Activated gamma-delta T cell (primary cell): Measurements from ENCODE around the gene NSD2.

Experiments
- DNase-seq: peaks from one replicate; lab custom pipeline; 2025; lab: John Stamatoyannopoulos, UW

Gene NSD2

DNA sequence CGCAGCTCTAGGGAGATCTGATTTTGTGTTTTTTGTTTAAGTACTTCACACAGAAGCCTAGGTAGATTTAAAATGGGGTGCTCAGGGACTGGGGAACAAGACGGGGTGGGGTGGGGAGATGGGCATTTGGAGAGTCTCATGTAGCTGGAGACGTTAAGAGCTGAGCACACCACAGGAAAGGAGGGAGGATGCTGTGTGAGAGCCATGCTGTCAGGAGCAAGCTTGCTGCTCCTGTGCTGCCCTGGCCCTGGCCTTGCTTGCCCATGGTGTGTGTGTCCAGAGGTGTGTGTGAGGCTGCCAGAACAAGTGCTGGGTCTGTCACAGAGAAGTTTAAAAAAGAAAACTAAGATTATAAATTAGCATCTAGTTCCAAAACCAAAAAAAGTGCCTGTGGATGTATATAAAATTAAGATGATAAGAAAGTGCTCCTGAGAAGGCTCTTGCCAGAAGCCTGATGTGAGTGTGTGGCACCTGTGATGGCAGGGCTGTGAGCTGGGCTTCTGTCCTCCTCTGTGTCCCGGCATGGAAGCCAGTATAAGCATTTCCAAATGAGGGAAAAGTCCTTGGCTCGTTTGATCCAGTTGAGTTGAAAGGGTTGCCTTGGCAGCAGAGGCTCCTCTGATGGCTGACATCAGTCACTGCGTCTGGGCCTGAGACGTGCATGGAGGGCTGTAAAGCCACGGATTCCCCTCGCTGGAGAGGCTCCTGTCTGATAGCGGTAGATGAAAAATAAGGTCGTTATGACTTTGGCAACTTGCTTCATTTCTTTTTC is 74.1 kb downstream of the NSD2 start:
- no peak for DNase-seq

DNA sequence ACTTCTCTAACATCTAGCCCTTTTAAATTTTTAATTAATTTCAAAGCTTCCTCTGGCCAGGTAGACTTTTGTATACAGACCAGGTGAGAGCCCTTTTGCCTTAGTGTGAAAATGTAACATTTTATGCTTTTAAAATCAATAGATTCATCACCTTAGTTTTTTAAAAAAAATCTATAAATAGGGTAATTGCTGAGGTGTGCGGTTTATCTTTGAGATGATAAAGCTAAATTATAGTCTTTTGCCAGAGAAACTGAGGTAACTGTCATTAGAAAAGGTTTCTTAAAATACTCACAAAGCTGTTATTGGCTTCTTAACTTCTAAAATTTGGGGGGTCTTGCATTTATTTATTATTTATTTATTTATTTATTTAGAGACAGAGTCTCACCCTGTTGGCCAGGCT is 74.7 kb downstream of the NSD2 start:
- no peak for DNase-seq

DNA sequence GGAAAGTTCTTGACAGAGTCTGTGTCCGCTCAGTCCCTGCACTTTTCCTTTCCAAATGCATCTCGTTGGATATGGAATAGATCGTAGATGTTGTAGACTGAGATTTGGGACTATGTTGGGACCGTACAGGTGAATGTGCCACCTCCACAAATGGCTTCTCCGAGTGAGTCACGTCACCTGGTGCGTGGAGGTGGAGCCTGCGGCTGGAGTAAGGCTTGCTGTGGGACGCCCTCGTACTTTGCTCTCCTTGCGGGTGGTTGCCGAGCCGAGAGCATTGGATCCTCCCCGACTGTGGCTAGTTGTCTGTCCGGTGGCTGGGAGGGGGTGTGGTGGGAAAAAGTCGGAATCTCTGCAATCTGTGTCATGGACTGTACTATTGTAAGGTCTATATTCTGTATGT is 77.0 kb downstream of the NSD2 start:
- no peak for DNase-seq

DNA sequence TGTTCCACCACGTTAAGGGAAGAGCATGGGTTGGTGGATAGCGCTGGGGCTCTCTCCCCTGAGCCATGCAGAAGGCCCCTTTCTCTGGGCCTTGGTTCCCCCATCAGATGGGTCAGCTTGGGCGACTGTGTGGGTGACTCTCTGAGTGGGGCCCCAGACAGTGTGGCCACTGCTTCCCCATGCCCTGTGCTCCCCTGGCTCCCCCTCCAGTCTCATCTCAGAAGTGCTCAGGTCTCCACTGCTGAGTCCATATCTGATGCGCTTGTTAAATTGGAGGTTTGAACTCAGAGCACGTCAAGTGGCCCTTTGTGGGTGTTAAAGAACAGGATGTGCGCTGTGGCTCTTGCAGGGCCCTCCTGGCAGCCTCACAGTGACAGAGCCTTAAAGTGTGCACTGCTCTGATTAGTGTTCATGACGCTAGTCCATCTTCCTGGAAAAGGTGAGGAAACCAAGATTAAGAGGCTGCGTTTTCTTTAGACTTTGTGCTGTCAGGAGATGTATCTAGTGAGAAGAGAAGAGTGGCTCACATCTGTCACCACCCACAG is 77.8 kb downstream of the NSD2 start:
- DNase-seq = no peak

GRCh38 chr4:1950369-1950768 is 79.2 kb downstream of the NSD2 start:
- no peak for DNase-seq

DNA sequence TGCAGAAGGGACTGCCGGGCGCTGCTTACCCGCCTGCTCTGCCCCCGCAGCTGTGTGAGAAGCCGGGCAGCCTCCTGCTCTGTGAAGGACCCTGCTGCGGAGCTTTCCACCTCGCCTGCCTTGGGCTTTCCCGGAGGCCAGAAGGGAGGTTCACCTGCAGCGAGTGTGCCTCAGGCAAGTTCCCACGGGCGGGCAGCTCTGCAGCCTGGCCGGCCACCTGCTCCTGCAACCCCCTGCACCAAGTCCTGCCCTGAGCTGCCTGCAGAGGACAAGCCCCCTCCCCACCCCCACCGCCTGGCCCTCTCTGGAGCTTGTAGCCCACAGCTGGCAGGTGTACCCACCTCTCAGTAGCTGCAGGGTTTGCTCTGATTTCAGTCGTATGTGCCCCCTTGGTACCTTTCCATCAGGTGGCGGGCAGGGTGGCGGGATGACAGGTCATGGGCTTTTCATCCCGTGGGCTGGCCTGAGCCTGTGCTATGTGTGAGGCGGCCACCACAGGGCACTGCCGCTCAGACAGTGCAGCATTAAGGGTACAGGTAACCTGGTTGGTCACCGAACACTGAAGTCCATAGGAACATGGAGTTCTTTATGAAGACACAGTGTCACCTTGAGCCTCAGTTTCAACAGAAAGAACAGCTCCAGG is 81.0 kb downstream of the NSD2 start:
- no peak for DNase-seq

- no peak for DNase-seq
These were observed 81.5 kb downstream of the NSD2 start for GRCh38 chr4:1952719-1953118.

- DNase-seq = no peak
These were observed 82.1 kb downstream of the NSD2 start for GRCh38 chr4:1953335-1953734.

DNA sequence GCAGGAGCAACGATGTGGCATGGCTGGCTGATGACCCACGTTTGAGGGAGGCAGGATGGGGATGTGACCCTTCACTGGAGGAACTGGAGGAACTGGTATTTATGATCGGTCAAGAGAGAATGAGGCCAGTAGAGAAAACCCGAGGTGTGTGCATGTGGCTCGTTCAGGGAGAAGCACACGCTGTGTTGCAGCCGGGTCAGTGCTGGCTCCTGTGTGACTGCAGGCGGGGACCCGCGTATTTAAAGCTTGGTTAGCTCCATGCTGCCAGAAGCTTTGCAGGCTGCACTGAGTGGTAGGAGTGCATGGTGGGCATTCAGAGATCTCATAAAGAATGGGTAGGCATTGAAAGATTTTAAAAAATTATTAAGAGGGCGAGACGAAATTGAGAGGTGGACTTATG is 85.4 kb downstream of the NSD2 start:
- no peak for DNase-seq

DNA sequence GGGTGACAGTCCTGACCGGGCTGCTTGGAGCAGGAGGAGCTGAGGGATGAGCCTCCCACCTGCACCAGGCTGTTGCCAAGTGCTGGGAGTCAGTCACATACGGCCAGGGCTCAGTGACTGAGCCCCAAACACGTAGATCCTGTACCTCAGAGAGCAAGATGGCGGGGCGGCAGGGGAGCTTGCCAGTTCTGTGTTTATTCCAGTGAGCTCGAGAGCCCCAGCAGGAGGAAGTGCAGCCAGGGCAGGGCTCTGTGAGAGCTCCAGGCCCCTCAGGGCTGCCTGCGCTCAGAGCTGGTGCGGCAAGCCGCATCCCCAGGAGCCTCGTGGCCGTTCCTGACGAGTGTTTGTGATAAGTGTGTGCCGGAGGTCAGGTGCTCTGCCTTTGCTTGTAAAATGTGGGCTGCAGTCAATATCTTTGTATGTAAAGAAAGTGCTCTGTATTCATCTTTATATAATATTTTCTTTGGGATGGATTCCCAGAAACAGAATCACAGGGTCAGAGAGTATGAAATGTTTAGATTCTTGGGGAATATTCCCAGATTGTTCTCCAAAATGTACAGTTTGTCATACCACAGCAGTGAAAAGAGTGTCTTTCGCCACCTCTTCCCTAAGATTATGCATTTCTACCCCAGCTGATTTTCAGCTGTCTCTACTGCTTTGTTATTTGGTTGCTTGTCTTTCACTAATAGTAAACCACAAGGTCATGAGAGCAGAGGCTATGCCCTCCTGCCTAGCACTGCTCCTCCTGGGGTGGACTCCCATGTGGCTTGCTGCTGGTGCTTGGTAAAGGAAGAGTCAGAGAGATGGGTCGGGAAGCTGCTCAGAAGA is 87.3 kb downstream of the NSD2 start:
- DNase-seq = no peak

DNA sequence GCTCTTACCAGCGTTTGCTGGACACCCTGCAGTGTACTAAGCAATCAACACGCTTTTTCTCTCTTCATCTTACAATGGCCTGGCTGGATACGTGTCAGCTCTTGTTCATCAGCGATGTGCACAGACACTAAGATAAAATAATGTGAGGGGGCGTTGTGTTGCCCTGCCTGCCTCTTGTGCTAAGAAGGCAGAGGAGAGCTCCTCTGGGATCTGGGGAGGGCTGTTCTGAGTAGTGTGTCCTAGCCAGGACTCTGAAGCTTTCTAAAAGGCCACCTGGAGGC is 87.9 kb downstream of the NSD2 start:
- DNase-seq = no peak

- DNase-seq = no peak
These were observed 89.1 kb downstream of the NSD2 start for GRCh38 chr4:1960170-1960825.

DNA sequence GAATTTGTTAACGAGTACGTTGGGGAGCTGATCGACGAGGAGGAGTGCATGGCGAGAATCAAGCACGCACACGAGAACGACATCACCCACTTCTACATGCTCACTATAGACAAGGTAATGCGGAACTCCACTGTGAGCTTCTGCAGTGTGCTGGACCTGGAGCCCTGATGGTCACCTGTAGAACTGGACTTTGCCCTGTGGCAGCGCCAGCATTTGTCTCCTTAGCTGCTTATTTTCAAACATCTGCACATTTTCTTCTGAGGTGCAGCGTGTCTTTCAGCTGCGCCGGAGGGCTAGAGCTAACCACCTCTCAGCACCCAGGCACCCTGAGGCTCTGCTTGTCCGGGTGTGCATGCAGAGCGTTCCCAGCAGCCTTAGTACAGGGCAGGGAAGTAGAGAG is 89.8 kb downstream of the NSD2 start:
- DNase-seq = no peak

DNA sequence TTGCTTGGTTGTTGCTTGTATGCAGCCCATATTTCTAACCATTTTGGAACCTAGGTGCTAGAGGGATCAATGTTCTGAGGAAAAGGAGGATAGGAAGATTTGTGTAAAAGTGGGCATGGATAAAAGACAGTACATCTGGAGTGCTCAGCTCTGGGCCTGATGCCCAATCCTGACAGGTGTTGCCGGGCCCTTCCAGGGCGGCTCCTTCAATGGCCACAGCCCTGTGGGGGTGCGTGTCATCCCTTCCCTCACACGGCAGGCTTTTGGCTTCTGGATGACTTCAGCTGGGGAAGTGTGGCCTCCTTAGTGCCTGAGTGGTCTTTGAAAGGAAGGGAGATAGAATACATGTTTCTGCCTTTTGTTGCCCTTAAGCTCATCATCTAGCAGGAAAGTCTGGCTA is 90.4 kb downstream of the NSD2 start:
- no peak for DNase-seq

- DNase-seq = no peak
These were observed 91.8 kb downstream of the NSD2 start for GRCh38 chr4:1962980-1963379.

- DNase-seq = no peak
These were observed 93.2 kb downstream of the NSD2 start for GRCh38 chr4:1964443-1964842.

GRCh38 chr4:1964971-1965370 is 93.8 kb downstream of the NSD2 start:
- no peak for DNase-seq

DNA sequence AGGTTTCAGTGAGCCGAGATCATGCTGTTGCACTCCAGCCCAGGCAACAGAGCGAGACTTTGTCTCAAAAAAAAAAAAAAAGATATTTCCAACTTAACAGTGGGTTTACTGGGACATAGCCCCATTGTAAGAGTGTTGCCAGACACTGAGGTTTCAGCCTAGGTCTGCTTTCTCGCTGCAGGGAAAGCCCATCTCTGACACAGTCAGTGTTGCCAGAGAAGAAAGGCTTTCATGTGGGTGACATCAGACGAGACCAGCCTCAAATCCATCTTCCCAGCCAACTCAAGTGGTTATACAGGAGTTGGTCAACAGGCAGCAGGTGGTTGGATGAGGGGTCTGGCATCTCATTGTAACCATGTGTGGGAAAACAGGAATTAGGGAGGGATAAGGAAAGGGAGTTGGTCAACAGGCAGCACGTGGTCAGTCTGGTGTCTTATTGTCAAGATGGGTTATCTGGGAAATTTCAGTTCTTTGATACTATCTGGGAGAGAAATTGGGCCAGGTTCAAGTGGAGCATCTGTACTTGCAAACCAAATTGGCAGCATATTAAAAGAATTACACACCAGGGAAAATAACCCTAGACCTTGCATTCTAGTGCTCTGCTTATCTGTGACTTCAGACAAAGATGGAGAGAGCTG is 96.4 kb downstream of the NSD2 start:
- no peak for DNase-seq

GRCh38 chr4:1968686-1969295 is 97.6 kb downstream of the NSD2 start:
- DNase-seq = no peak

DNA sequence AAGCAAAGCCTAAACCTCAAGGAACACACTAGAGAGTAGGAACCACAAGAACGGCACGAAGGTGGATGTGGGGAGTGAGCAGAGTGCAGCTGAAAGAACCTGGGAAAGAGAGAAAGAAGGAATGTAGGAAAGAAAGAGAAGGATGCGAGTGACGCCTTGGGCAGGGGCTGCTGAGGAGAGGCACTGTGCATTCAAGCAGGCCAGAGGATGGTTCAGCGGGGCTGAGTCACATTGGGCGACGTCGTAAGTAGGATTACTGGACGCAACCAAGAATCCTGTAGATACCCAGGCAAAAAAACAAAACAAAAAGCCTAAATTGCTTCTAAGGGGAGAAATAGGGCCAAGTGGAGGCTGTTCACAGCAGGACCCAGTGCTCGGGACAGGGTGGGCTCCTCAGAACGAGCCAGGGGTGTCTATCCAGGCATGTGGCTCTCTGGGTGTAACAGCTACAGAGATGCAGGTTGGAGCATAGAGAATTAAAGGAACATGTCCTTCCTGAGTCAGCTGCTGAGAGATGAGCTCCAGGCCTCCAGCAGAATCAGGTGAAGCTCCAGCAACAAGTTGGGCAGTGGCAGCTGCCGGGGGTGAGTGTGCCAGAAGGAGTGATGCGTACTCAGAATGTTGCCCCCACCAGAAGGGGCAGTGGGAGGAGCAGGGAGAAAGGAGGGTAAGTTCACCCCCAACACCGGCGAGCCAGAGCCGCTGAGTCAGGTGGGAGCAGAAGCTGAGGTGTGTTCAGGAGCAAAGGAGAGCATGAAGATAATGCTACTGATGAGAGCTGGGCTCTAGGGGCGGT is 98.9 kb downstream of the NSD2 start:
- no peak for DNase-seq

DNA sequence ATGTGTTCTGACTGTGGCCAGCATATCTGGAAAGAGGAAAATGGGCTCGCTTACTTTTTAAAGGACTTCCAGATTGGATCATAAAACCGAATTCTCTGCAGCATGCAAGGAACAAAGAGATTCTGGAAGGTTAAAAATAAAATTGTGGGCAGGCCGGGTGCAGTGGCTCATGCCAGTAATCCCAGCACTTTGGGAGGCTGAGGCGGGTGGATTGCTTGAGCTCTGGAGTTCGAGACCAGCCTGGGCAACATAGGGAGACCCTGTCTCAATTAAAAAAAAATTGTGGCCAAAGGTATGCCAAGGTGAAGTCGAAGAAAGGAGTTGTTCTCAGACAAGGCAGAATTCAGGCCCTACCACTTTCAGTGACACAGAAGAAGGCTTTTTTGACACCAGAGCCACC is 99.7 kb downstream of the NSD2 start:
- no peak for DNase-seq
